ENCODE data around the gene SORCS1.

DNA sequence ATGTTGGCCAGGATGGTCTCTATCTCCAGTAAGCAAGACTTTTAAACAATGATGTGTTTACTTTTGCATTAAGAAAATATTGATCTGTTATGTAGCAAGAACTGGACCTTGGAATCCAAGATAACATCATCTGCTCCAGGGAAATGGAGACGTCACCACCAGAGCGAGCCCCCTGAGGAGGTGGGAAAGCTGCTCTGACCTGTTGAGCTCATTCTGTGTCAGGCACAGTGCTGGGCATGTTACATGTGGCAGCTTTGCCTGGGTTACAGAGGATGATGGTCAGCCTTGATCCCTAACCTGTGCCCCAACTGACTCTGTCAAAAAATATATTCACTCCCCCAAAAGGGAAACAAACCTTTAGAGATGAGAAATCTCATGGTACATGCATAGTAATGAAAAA, 436.3 kb downstream of the SORCS1 start:
- TF ChIP-seq ZNF747 (CRISPR knock-in tag; IDR thresholded peaks at IDR 0.05; ENCODE audit: borderline replicate concordance) (no peak), JUND (CRISPR knock-in tag; IDR thresholded peaks at IDR 0.05) (no peak)
- TF ChIP-seq, protein P1, sequence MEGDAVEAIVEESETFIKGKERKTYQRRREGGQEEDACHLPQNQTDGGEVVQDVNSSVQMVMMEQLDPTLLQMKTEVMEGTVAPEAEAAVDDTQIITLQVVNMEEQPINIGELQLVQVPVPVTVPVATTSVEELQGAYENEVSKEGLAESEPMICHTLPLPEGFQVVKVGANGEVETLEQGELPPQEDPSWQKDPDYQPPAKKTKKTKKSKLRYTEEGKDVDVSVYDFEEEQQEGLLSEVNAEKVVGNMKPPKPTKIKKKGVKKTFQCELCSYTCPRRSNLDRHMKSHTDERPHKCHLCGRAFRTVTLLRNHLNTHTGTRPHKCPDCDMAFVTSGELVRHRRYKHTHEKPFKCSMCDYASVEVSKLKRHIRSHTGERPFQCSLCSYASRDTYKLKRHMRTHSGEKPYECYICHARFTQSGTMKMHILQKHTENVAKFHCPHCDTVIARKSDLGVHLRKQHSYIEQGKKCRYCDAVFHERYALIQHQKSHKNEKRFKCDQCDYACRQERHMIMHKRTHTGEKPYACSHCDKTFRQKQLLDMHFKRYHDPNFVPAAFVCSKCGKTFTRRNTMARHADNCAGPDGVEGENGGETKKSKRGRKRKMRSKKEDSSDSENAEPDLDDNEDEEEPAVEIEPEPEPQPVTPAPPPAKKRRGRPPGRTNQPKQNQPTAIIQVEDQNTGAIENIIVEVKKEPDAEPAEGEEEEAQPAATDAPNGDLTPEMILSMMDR (CRISPR knock-in tag; IDR thresholded peaks at IDR 0.05), result no peak
- TF ChIP-seq, protein P2, sequence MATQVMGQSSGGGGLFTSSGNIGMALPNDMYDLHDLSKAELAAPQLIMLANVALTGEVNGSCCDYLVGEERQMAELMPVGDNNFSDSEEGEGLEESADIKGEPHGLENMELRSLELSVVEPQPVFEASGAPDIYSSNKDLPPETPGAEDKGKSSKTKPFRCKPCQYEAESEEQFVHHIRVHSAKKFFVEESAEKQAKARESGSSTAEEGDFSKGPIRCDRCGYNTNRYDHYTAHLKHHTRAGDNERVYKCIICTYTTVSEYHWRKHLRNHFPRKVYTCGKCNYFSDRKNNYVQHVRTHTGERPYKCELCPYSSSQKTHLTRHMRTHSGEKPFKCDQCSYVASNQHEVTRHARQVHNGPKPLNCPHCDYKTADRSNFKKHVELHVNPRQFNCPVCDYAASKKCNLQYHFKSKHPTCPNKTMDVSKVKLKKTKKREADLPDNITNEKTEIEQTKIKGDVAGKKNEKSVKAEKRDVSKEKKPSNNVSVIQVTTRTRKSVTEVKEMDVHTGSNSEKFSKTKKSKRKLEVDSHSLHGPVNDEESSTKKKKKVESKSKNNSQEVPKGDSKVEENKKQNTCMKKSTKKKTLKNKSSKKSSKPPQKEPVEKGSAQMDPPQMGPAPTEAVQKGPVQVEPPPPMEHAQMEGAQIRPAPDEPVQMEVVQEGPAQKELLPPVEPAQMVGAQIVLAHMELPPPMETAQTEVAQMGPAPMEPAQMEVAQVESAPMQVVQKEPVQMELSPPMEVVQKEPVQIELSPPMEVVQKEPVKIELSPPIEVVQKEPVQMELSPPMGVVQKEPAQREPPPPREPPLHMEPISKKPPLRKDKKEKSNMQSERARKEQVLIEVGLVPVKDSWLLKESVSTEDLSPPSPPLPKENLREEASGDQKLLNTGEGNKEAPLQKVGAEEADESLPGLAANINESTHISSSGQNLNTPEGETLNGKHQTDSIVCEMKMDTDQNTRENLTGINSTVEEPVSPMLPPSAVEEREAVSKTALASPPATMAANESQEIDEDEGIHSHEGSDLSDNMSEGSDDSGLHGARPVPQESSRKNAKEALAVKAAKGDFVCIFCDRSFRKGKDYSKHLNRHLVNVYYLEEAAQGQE (IDR thresholded peaks at IDR 0.05; ENCODE audit: borderline replicate concordance in 1 of 2, low read depth in 1 of 2, low read length in 2 of 2), result no peak

All from HepG2 (cell line).